Breast epithelium (tissue), 4 donors: ENCODE results near the gene JAG1. TPM values are rescaled to one million over a fixed set of nuclear protein-coding genes. Genes with fewer than 3 reads are reported as not detected.

Experiments used
- DNase-seq, 2 donors: peaks; one replicate each; pipeline ENCODE4 v3.0.0-alpha.2; 2019; ENCODE audit warnings: low spot score in 2 of 2
- H3K27ac ChIP-seq, 2 donors: fragments of 200-600 bp; sonication (generic) in 1 of 2; one replicate each; pipeline ENCODE4 v1.5.1; 2016 to 2019; ENCODE audit warnings: mild to moderate bottlenecking in 1 of 2
- H3K27me3 ChIP-seq, 2 donors: fragments of 200-600 bp; sonication (generic) in 1 of 2; one replicate each; pipeline versions ENCODE4 v1.5.1 to v1.6.0; 2017 to 2019; ENCODE audit warnings: control low read depth in 1 of 2, mild to moderate bottlenecking in 1 of 2
- H3K36me3 ChIP-seq: fragments of 200-600 bp; one replicate; pipeline ENCODE4 v1.5.1; 2019
- H3K4me1 ChIP-seq, 2 donors: fragments of 200-600 bp; sonication (generic); one replicate each; pipeline ENCODE4 v1.5.1; 2016 to 2019; ENCODE audit warnings: control low read depth in 1 of 2
- H3K4me3 ChIP-seq, 3 donors: fragments of 200-600 bp; sonication (generic); 1 replicate in 2 of 3; 2 replicates in 1 of 3; pipeline ENCODE4 v1.5.1; 2016 to 2019; ENCODE audit warnings: mild to moderate bottlenecking in 3 of 3, moderate library complexity in 2 of 3
- H3K9me3 ChIP-seq, 2 donors: fragments of 200-600 bp; sonication (generic) in 1 of 2; one replicate each; pipeline ENCODE4 v1.5.1; 2016 to 2019; ENCODE audit warnings: control low read depth in 1 of 2
- POLR2A ChIP-seq: fragments of 450-650 bp; IDR thresholded peaks from one replicate; pipeline ENCODE4 v1.6.1; 2016; ENCODE audit warnings: antibody characterized with exemption, mild to moderate bottlenecking, moderate library complexity
- POLR2AphosphoS5 ChIP-seq, 3 donors: sonication (generic); formaldehyde crosslinking; IDR thresholded peaks; one replicate each; pipeline ENCODE4 v1.6.1; 2017; ENCODE audit warnings: antibody characterized with exemption in 3 of 3
- intact Hi-C: fragments of 100-400 bp; cut with DNase I; formaldehyde crosslinking; loops from one replicate; pipeline ENCODE4 v1.15.1; 2023; ENCODE audit warnings: low total_unique reads
- total RNA-seq, 3 donors: library from RNA; depleted of rRNA; stranded (reverse); fragments of >200 nt; gene quantifications; one replicate each; pipeline ENCODE4 v1.1.0, GENCODE V29; 2016
- TF ChIP-seq, protein P1 (sequence below), 3 donors: fragments of 450-650 bp; IDR thresholded peaks; one replicate each; pipeline ENCODE4 v1.5.1; 2016 to 2017; ENCODE audit warnings: antibody characterized with exemption in 3 of 3, mild to moderate bottlenecking in 3 of 3, moderate library complexity in 3 of 3

Gene JAG1
- total RNA-seq, 3 donors from 2014 or later = 49.0 to 97.9 (median 75.7) TPM

DNA sequence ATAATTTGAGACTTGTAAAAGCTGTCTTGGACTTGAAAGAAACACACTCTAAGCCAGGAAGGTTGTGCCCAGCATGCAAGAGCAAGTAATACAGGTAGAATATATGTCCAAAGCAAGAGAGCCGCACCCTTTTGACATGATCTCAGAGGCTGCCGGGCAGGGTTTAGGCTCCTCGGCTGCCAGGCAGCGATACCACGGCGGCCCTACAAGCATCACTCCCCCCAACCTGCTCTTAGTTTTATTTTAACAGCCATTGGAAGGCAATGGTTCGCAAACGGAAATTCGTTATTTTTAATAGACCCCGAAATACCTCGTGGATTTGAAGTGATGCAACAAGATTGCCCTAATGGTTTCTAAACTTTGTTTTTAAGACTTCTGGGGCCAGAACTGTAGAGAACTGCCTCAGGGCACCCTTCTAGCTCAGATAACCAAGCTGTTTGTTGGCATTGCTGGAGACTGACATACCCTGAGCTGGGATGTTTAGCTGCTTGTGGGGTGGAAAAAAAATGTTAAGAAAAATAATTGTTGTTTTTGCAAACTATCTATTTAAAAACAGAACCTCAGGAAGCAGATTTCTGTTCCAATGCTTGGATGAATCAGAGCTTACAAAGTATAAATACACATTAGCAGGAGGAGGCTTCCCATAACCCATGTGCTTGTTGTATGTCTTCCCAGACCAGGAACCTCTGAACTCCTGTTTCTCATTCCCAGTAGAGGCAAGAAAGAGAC lies 39.0 kb downstream of the JAG1 start:
- Histone ChIP-seq H3K27me3 (no peaks in the 10 kb centered on the region), H3K36me3 (no peaks in the 10 kb centered on the region), H3K4me3 (no peak overlapping the region), H3K4me1 (peaks cover 0 to 14% of the 10 kb centered on the region in 2 donors), H3K27ac (peak overlapping the region; percentile 48 to 81), H3K9me3 (no peaks in the 10 kb centered on the region)
- no peak for DNase-seq
- intact Hi-C loops = no loop called here
- TF ChIP-seq POLR2AphosphoS5 (IDR thresholded peaks at IDR 0.05) (no peak), POLR2A (no peak)
- TF ChIP-seq, protein P1, sequence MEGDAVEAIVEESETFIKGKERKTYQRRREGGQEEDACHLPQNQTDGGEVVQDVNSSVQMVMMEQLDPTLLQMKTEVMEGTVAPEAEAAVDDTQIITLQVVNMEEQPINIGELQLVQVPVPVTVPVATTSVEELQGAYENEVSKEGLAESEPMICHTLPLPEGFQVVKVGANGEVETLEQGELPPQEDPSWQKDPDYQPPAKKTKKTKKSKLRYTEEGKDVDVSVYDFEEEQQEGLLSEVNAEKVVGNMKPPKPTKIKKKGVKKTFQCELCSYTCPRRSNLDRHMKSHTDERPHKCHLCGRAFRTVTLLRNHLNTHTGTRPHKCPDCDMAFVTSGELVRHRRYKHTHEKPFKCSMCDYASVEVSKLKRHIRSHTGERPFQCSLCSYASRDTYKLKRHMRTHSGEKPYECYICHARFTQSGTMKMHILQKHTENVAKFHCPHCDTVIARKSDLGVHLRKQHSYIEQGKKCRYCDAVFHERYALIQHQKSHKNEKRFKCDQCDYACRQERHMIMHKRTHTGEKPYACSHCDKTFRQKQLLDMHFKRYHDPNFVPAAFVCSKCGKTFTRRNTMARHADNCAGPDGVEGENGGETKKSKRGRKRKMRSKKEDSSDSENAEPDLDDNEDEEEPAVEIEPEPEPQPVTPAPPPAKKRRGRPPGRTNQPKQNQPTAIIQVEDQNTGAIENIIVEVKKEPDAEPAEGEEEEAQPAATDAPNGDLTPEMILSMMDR (IDR thresholded peaks at IDR 0.05) = no peak

DNA sequence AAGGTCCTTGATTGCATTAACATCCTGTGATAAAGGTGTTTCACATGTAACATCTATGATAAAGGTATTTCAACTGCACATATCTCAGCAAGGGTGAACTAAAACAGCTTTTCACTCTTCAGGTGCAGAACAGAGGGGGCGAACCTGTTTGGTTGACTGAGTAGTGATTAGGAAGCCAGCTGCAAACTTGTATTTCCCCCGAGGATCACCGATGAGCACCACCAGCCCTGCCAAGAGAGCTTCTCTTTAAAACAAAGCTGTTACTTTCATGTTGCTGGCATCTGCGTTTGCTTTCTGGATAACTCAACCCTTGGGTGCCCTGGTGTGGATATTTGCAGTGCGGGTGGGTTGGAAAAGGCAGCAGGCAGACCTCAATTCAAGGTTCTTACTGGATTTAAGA lies 39.6 kb downstream of the JAG1 start:
- H3K27me3 ChIP-seq = no peaks in the 10 kb centered on the region
- peaks cover 0 to 14% of the 10 kb centered on the region in 2 donors for H3K4me1 ChIP-seq
- intact Hi-C loops = no loop called here
- H3K36me3 ChIP-seq = no peaks in the 10 kb centered on the region
- DNase-seq = no peak
- TF ChIP-seq, protein P1 (IDR thresholded peaks at IDR 0.05) = no peak
- no peak for TF ChIP-seq POLR2A
- TF ChIP-seq POLR2AphosphoS5 (IDR thresholded peaks at IDR 0.05) = no peak
- no peak overlapping the region for H3K4me3 ChIP-seq
- H3K9me3 ChIP-seq = no peaks in the 10 kb centered on the region
- peak overlapping the region; percentile 48 to 81 for H3K27ac ChIP-seq

- intact Hi-C loops = no loop called here
- Histone ChIP-seq H3K4me1 (peaks cover 0 to 14% of the 10 kb centered on the region in 2 donors), H3K27ac (peak overlapping the region in 1 of 2 donors; percentile 38), H3K27me3 (no peaks in the 10 kb centered on the region), H3K4me3 (no peak overlapping the region), H3K9me3 (no peaks in the 10 kb centered on the region), H3K36me3 (no peaks in the 10 kb centered on the region)
- TF ChIP-seq POLR2AphosphoS5 (IDR thresholded peaks at IDR 0.05) (no peak), POLR2A (no peak)
- TF ChIP-seq, protein P1 (IDR thresholded peaks at IDR 0.05) = no peak
- no peak for DNase-seq
Observed at GRCh38 chr20:10633718-10634117, 40.1 kb downstream of the JAG1 start.

DNA sequence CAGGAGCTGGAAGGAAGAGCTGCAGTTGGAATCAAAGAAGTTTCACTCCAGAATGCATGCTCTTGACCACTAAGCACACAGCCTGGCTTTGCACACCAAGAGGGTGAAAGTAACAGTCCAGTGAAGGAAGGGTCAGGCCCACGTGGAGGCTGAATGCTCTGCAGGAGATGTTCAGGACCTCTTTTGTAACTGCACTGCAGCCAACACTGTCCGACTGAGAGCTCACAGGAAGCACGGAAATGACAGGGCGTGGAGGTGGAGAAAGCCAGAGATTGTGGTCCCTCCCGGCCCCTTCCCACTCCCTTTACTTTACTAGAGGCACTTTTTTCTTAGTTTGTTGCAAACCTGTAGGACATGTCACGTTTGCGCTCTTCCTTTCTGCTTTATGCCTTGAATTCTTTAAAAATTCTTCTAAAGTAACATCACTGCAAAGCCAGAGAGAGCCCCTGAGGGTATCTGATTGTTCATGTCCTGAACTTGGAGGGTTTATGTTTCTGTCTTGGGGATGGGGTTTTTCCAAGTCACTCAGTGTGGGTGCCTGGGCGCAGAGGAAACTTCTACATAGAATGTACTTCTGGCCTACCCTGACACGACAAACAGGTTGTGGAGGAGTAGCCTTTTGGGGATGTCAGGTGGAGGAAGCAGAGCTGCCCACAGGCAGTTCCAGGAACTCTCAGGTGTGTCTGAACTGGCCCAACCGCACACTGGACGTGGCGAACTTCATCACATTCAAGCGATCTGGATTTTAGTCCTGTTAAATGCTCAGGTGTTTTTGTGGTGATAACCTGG lies 40.9 kb downstream of the JAG1 start:
- peak overlapping the region in 1 of 2 donors; percentile 38 for H3K27ac ChIP-seq
- TF ChIP-seq, protein P1 (IDR thresholded peaks at IDR 0.05) = no peak
- no peak for TF ChIP-seq POLR2AphosphoS5 (IDR thresholded peaks at IDR 0.05)
- TF ChIP-seq POLR2A = no peak
- H3K4me1 ChIP-seq = peaks cover 0 to 14% of the 10 kb centered on the region in 2 donors
- no peak for DNase-seq
- intact Hi-C loops = no loop called here
- H3K4me3 ChIP-seq = no peak overlapping the region
- H3K36me3 ChIP-seq = no peaks in the 10 kb centered on the region
- no peaks in the 10 kb centered on the region for H3K9me3 ChIP-seq
- H3K27me3 ChIP-seq = no peaks in the 10 kb centered on the region

- H3K36me3 ChIP-seq = no peaks in the 10 kb centered on the region
- no peaks in the 10 kb centered on the region for H3K27me3 ChIP-seq
- DNase-seq = no peak
- intact Hi-C loops = no loop called here
- TF ChIP-seq POLR2A (no peak), POLR2AphosphoS5 (IDR thresholded peaks at IDR 0.05) (no peak)
- TF ChIP-seq, protein P1 (IDR thresholded peaks at IDR 0.05) = no peak
- no peak overlapping the region for H3K4me3 ChIP-seq
- no peaks in the 10 kb centered on the region for H3K9me3 ChIP-seq
- H3K27ac ChIP-seq = peak overlapping the region in 1 of 2 donors; percentile 28
- peaks cover 0 to 2% of the 10 kb centered on the region in 2 donors for H3K4me1 ChIP-seq
Observed at GRCh38 chr20:10631126-10631525, 42.7 kb downstream of the JAG1 start.
